ENCODE results near the gene NGB. TPM values are rescaled to one million over a fixed set of nuclear protein-coding genes. Genes with fewer than 3 reads are reported as not detected.

The NGB gene
- total and polyA plus RNA-seq, 9 of the 15 experiments (the other 6 are each of a cell fraction or from before 2014, with no cell fraction given) = not detected

GRCh38 chr14:77241955-77242354, 29.1 kb downstream of the NGB start:
- no peak for DNase-seq (ENCODE audit: extremely low read depth in 1 of 4, low spot score in 3 of 4)
- BruUV-seq (replicated peaks) = no TSS peak
- Histone ChIP-seq H3K9me3 (replicated peaks; ENCODE audit: control insufficient read depth, insufficient read depth, low read depth, low read length) (no peaks in the 10 kb centered on the region), H3K9me1 (ENCODE audit: control insufficient read depth, insufficient read depth, low read length) (no peaks in the 10 kb centered on the region), H3K27ac (ENCODE audit: extremely low read depth, low read depth, low read length) (no peak overlapping the region), H3K36me3 (ENCODE audit: control insufficient read depth, insufficient read depth, low read length) (no peaks in the 10 kb centered on the region), H3K4me1 (replicated peaks in 1 of 2; ENCODE audit: control insufficient read depth in 2 of 2, insufficient read depth in 2 of 2, low read length in 2 of 2) (no peaks in the 10 kb centered on the region; a peak in 1 of 5 replicates), H3K4me2 (ENCODE audit: insufficient read depth, low read length) (no peak overlapping the region), H3K27me3 (ENCODE audit: control insufficient read depth in 2 of 2, insufficient read depth in 2 of 2, low read length in 2 of 2) (peaks cover 0 to 21% of the 10 kb centered on the region in 2 experiments; a peak in 2 of 5 replicates), H3K9ac (ENCODE audit: insufficient read depth in 1 of 2, low read depth in 2 of 2, low read length in 2 of 2) (no peak overlapping the region), H3K4me3 (no peak overlapping the region), H3K79me2 (ENCODE audit: control insufficient read depth, insufficient read depth, low read length) (no peaks in the 10 kb centered on the region), H4K20me1 (replicated peaks; ENCODE audit: control insufficient read depth, insufficient read depth, low read length) (no peaks in the 10 kb centered on the region), H2AFZ (ENCODE audit: low read depth, low read length) (no peak overlapping the region)
- intact Hi-C loops (cut with micrococcal nuclease) (no loop called here), in situ Hi-C loops (cut with MboI) (no loop called here)
- ChIA-PET CTCF (ENCODE audit: low intra/inter-chr PET ratio) (no interaction called here), POLR2A (no interaction called here)
- FAIRE-seq = no peak
- 0% methylated on average over 2 of the region's 2 CpGs for WGBS (ENCODE audit: insufficient coverage, low coverage, missing lambda C conversion rate)
- no peak for ATAC-seq
- no peak for TF ChIP-seq DMBX1 (CRISPR knock-in tag; IDR thresholded peaks at IDR 0.05; ENCODE audit: borderline replicate concordance)
- TF ChIP-seq SRSF9 (IDR thresholded peaks at IDR 0.05; ENCODE audit: borderline replicate concordance, low read depth, low read length) = no peak
- no peak for TF ChIP-seq HES1 (IDR thresholded peaks at IDR 0.05; ENCODE audit: low read depth)
- peak; percentile 80 for TF ChIP-seq REST (IDR thresholded peaks at IDR 0.05; ENCODE audit: borderline replicate concordance)
- no peak for TF ChIP-seq REST (CRISPR knock-in tag; IDR thresholded peaks at IDR 0.05; ENCODE audit: low read depth)
- no peak for TF ChIP-seq HBP1 (CRISPR knock-in tag; IDR thresholded peaks at IDR 0.05)
- peak; percentile 48; the same call in 1 of the 2 replicates for TF ChIP-seq MIER1 (IDR thresholded peaks at IDR 0.05; ENCODE audit: low read depth)
- TF ChIP-seq TSHZ1 (CRISPR knock-in tag; IDR thresholded peaks at IDR 0.05) = no peak
- no peak for TF ChIP-seq PHB2 (IDR thresholded peaks at IDR 0.05; ENCODE audit: low read depth)
- no peak for TF ChIP-seq RHOXF2B (CRISPR knock-in tag; conservative IDR thresholded peaks at IDR 0.05)
